Vagina (tissue), 2 donors: ENCODE measurements around the gene ZNF783. TPM values are rescaled to one million over a fixed set of nuclear protein-coding genes. Genes with fewer than 3 reads are reported as not detected.
"Not testable (repeated sequence)": the region's sequence is repeated elsewhere in the genome, so short reads cannot be mapped to it uniquely, and the experiment has no call there.

Source experiments
- DNase-seq, 2 donors: peaks; one replicate each; pipeline ENCODE4 v3.0.0-alpha.2; 2017; ENCODE audit errors: extremely low spot score in 2 of 2
- H3K27ac ChIP-seq: fragments of 200-600 bp; sonication (generic); one replicate; pipeline ENCODE4 v1.5.1; 2019
- H3K27me3 ChIP-seq: fragments of 200-600 bp; sonication (generic); one replicate; pipeline ENCODE4 v1.5.1; 2019
- H3K36me3 ChIP-seq, 2 donors: fragments of 200-600 bp; sonication (generic); one replicate each; pipeline ENCODE4 v1.5.1; 2017 to 2019
- H3K4me1 ChIP-seq: fragments of 200-600 bp; sonication (generic); one replicate; pipeline ENCODE4 v1.5.1; 2019
- H3K4me3 ChIP-seq, 2 donors: fragments of 200-600 bp; sonication (generic); 1 replicate in 1 of 2; 2 replicates in 1 of 2; pipeline ENCODE4 v1.5.1; 2016 to 2019
- H3K9me3 ChIP-seq: fragments of 200-600 bp; sonication (generic); one replicate; pipeline ENCODE4 v1.5.1; 2019
- CTCF ChIP-seq, 3 experiments: fragments of 450-650 bp in 2 of 3; fragments of 200-600 bp in 1 of 3; sonication (generic) in 1 of 3; IDR thresholded peaks; one replicate each; pipeline ENCODE4 v1.5.1; 2017 to 2019; ENCODE audit warnings: antibody characterized with exemption in 3 of 3, mild to moderate bottlenecking in 2 of 3, moderate library complexity in 2 of 3
- POLR2A ChIP-seq, 2 donors: fragments of 450-650 bp; IDR thresholded peaks; one replicate each; pipeline ENCODE4 v1.6.1; 2017; ENCODE audit warnings: antibody characterized with exemption in 2 of 2, mild to moderate bottlenecking in 2 of 2, moderate library complexity in 2 of 2
- POLR2AphosphoS5 ChIP-seq, 2 donors: sonication (generic); formaldehyde crosslinking; IDR thresholded peaks; one replicate each; pipeline ENCODE4 v1.9.0; 2017; ENCODE audit warnings: antibody characterized with exemption in 2 of 2, mild to moderate bottlenecking in 2 of 2, low read depth in 1 of 2; ENCODE audit not compliant: insufficient read depth in 1 of 2
- intact Hi-C: fragments of 100-400 bp; cut with DNase I; formaldehyde crosslinking; loops from one replicate; pipeline ENCODE4 v1.15.1; 2023
- total RNA-seq: library from RNA; depleted of rRNA; stranded (reverse); fragments of >200 nt; gene quantifications from one replicate; pipeline ENCODE4 v1.2.3, GENCODE V29; 2016

Gene ZNF783
- total RNA-seq, 1 donor from 2014 or later: 13.8 TPM

- no peak overlapping the region for H3K4me3 ChIP-seq
- intact Hi-C loops: no loop called here
- H3K27me3 ChIP-seq: no peaks in the 10 kb centered on the region
- H3K27ac ChIP-seq: no peak overlapping the region
- TF ChIP-seq CTCF (IDR thresholded peaks at IDR 0.05) (no peak), POLR2AphosphoS5 (IDR thresholded peaks at IDR 0.05; ENCODE audit: insufficient read depth in 1 of 2, low read depth in 1 of 2) (no peak), POLR2A (IDR thresholded peaks at IDR 0.05) (no peak)
- no peaks in the 10 kb centered on the region for H3K9me3 ChIP-seq
- DNase-seq: no peak
- no peaks in the 10 kb centered on the region for H3K4me1 ChIP-seq
- H3K36me3 ChIP-seq: no peaks in the 10 kb centered on the region
Observed at GRCh38 chr7:149319376-149319775, 57.4 kb downstream of the ZNF783 start.

- no peaks in the 10 kb centered on the region for H3K4me1 ChIP-seq
- intact Hi-C loops: no loop called here
- no peak for DNase-seq
- H3K27me3 ChIP-seq: no peaks in the 10 kb centered on the region
- no peaks in the 10 kb centered on the region for H3K9me3 ChIP-seq
- TF ChIP-seq POLR2AphosphoS5 (IDR thresholded peaks at IDR 0.05; ENCODE audit: insufficient read depth in 1 of 2, low read depth in 1 of 2) (no peak), CTCF (IDR thresholded peaks at IDR 0.05) (no peak), POLR2A (IDR thresholded peaks at IDR 0.05) (no peak)
- no peak overlapping the region for H3K4me3 ChIP-seq
- H3K27ac ChIP-seq: no peak overlapping the region
- no peaks in the 10 kb centered on the region for H3K36me3 ChIP-seq
Observed at GRCh38 chr7:149320313-149321124, 58.5 kb downstream of the ZNF783 start.

- DNase-seq, intact Hi-C loops, H3K27me3 ChIP-seq, H3K27ac ChIP-seq, H3K4me1 ChIP-seq, H3K36me3 ChIP-seq, H3K9me3 ChIP-seq: not testable (repeated sequence)
- peak overlapping the region in 1 of 2 donors; percentile 7 for H3K4me3 ChIP-seq
Observed at GRCh38 chr7:149321125-149321905, 59.3 kb downstream of the ZNF783 start.

- no peaks in the 10 kb centered on the region for H3K9me3 ChIP-seq
- no peaks in the 10 kb centered on the region for H3K27me3 ChIP-seq
- no peak for DNase-seq
- no peak overlapping the region for H3K27ac ChIP-seq
- no peaks in the 10 kb centered on the region for H3K36me3 ChIP-seq
- H3K4me3 ChIP-seq: peak overlapping the region in 1 of 2 donors; percentile 7
- no peaks in the 10 kb centered on the region for H3K4me1 ChIP-seq
- intact Hi-C loops: no loop called here
- TF ChIP-seq POLR2A (IDR thresholded peaks at IDR 0.05) (no peak), CTCF (IDR thresholded peaks at IDR 0.05) (no peak), POLR2AphosphoS5 (IDR thresholded peaks at IDR 0.05; ENCODE audit: insufficient read depth in 1 of 2, low read depth in 1 of 2) (no peak)
Observed at GRCh38 chr7:149321978-149322541, 60.1 kb downstream of the ZNF783 start.

GRCh38 chr7:149322737-149323136 lies 60.7 kb downstream of the ZNF783 start:
- no peak for TF ChIP-seq POLR2A (IDR thresholded peaks at IDR 0.05)
- TF ChIP-seq CTCF (IDR thresholded peaks at IDR 0.05): no peak
- TF ChIP-seq POLR2AphosphoS5 (IDR thresholded peaks at IDR 0.05; ENCODE audit: insufficient read depth in 1 of 2, low read depth in 1 of 2): no peak
- Histone ChIP-seq H3K27ac (no peak overlapping the region), H3K4me1 (no peaks in the 10 kb centered on the region), H3K4me3 (no peak overlapping the region), H3K36me3 (no peaks in the 10 kb centered on the region), H3K27me3 (no peaks in the 10 kb centered on the region), H3K9me3 (no peaks in the 10 kb centered on the region)
- DNase-seq: no peak
- intact Hi-C loops: no loop called here
